HAP-1 (cell line): ENCODE results near the gene VWF.

Source experiments
- DNase-seq, 2 experiments: peaks; one replicate each; pipeline ENCODE4 v3.0.0-alpha.2; 2016 to 2020; ENCODE audit warnings: low spot score in 2 of 2
- H3K27me3 ChIP-seq: fragments of 250-450 bp; sonication (Bioruptor Pico); 2 replicates; pipeline ENCODE4 v1.5.1; 2020; ENCODE audit warnings: low read depth, mild to moderate bottlenecking, moderate library complexity
- H3K36me3 ChIP-seq: fragments of 250-450 bp; sonication (Bioruptor Pico); replicated peaks from 2 replicates; pipeline ENCODE4 v1.5.1; 2020; ENCODE audit warnings: mild to moderate bottlenecking
- H3K4me1 ChIP-seq: fragments of 250-450 bp; sonication (Bioruptor Pico); 2 replicates; pipeline ENCODE4 v1.5.1; 2020; ENCODE audit warnings: mild to moderate bottlenecking
- H3K4me3 ChIP-seq: fragments of 250-450 bp; sonication (Bioruptor Pico); 2 replicates; pipeline ENCODE4 v1.5.1; 2020; ENCODE audit warnings: mild to moderate bottlenecking, moderate library complexity
- H3K9me3 ChIP-seq: fragments of 250-450 bp; sonication (Bioruptor Pico); 2 replicates; pipeline ENCODE4 v1.5.1; 2020; ENCODE audit warnings: mild to moderate bottlenecking, moderate library complexity
- in situ Hi-C: fragments of 300-500 bp; cut with MboI; formaldehyde crosslinking; loops from 3 replicates; pipeline ENCODE4 v1.14.3; 2020; ENCODE audit warnings: low sequenced_read_pairs, inconsistent platforms, mixed read lengths

The VWF gene

GRCh38 chr12:6046511-6047180, 77.8 kb downstream of the VWF start:
- H3K4me1 ChIP-seq: no peaks in the 10 kb centered on the region
- DNase-seq: no peak
- H3K36me3 ChIP-seq: no peaks in the 10 kb centered on the region
- in situ Hi-C loops: no loop called here
- no peak overlapping the region for H3K4me3 ChIP-seq
- H3K9me3 ChIP-seq: no peaks in the 10 kb centered on the region
- H3K27me3 ChIP-seq: no peaks in the 10 kb centered on the region

- no peaks in the 10 kb centered on the region for H3K36me3 ChIP-seq
- no peaks in the 10 kb centered on the region for H3K9me3 ChIP-seq
- no peak overlapping the region for H3K4me3 ChIP-seq
- no peak for DNase-seq
- no peaks in the 10 kb centered on the region for H3K27me3 ChIP-seq
- in situ Hi-C loops: no loop called here
- no peaks in the 10 kb centered on the region for H3K4me1 ChIP-seq
These were observed 79.0 kb downstream of the VWF start for GRCh38 chr12:6045438-6045837.

- Histone ChIP-seq H3K36me3 (no peaks in the 10 kb centered on the region), H3K27me3 (no peaks in the 10 kb centered on the region), H3K9me3 (no peaks in the 10 kb centered on the region), H3K4me1 (no peaks in the 10 kb centered on the region), H3K4me3 (no peak overlapping the region)
- in situ Hi-C loops: loop anchor here (5.0 kb wide), 1 partner anchor 57 kb away; no protein-coding TSS in a partner anchor
- no peak for DNase-seq
These were observed 80.4 kb downstream of the VWF start for GRCh38 chr12:6044082-6044481.

DNA sequence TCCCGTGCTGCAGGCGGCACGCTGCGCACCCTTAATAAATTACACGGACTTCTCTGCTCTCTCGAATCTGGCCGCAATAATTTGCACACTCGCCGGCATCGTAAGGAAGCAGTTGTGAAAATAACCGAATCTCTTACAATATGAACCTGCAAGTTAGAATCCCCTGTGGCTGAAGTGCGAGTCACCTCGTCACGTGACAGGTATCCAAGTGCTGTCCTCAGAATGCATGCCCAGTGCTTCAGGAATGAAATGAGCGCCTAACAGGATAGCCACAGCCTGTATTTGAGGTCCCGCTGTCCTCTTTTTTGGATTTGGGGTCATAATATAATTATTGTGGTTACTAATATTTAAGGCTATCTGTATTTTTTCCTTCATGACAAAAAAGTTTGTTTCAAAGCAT, 82.0 kb downstream of the VWF start:
- no peak for DNase-seq
- Histone ChIP-seq H3K4me3 (no peak overlapping the region), H3K27me3 (no peaks in the 10 kb centered on the region), H3K9me3 (no peaks in the 10 kb centered on the region), H3K4me1 (no peaks in the 10 kb centered on the region), H3K36me3 (no peaks in the 10 kb centered on the region)
- in situ Hi-C loops: loop anchor here (5.0 kb wide), 1 partner anchor 55 kb away; no protein-coding TSS in a partner anchor

- H3K36me3 ChIP-seq: no peaks in the 10 kb centered on the region
- no peaks in the 10 kb centered on the region for H3K4me1 ChIP-seq
- in situ Hi-C loops: loop anchor here (5.0 kb wide), 1 partner anchor 55 kb away; no protein-coding TSS in a partner anchor
- no peak for DNase-seq
- no peak overlapping the region for H3K4me3 ChIP-seq
- no peaks in the 10 kb centered on the region for H3K27me3 ChIP-seq
- no peaks in the 10 kb centered on the region for H3K9me3 ChIP-seq
These were observed 82.6 kb downstream of the VWF start for GRCh38 chr12:6041891-6042290.

DNA sequence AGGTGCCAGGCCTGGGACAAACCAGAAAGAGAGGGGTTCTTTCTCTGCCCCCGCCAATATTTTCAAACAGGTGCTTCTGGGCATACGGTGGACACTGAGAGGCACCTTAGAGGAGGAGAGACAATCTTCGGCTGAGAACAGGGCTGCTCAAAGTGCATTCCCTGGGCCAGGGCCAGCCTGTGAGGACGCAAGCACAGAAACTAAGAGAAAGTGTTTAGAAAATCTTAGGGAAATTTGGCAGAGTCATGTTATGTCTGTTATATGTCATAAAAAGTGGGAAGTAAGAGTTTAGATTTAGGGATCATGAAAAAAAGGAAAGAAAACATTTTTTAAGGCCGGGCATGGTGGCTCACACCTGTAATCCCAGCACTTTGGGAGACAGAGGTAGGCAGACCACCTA, 83.7 kb downstream of the VWF start:
- no peak overlapping the region for H3K4me3 ChIP-seq
- no peak for DNase-seq
- H3K27me3 ChIP-seq: no peaks in the 10 kb centered on the region
- no peaks in the 10 kb centered on the region for H3K9me3 ChIP-seq
- H3K36me3 ChIP-seq: no peaks in the 10 kb centered on the region
- in situ Hi-C loops: loop anchor here (5.0 kb wide), 1 partner anchor 54 kb away; no protein-coding TSS in a partner anchor
- no peaks in the 10 kb centered on the region for H3K4me1 ChIP-seq

DNA sequence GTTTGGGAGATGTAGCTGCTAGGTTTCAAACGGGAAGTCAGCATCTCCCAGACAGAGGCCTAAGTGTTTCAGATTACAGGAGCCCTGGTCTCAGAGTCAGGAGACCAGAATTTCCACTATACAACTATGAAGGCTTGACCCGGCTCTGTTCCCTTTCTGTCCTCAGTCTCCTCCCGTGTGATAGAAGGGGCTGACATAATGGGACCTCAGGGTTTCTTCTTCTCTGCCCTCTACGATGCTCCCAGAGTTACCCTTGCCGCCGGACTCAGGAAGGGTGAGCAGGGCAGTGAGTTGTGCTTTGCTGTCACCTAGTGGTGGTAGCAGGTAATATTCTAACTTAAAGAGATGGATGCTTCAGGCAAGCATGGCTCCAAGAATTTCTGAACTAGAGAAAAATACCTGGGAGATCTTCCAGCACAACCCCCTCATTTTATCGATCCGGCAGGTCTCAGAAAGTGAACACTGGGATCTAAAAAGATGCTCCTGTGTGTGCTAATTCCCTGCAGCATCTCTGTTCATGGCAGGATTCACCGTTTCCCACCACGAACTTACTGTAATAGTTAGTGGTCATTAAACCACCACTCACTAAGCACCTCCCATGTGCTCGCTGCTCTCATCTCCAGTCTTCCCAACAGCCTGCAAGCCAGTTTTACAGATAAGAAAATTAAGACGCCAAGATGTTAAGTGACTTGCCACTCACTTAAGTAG, 84.4 kb downstream of the VWF start:
- in situ Hi-C loops: loop anchor here (5.0 kb wide), 1 partner anchor 53 kb away; no protein-coding TSS in a partner anchor
- no peaks in the 10 kb centered on the region for H3K36me3 ChIP-seq

GRCh38 chr12:6038160-6038559, 86.3 kb downstream of the VWF start:
- Histone ChIP-seq H3K4me1 (no peaks in the 10 kb centered on the region), H3K36me3 (no peaks in the 10 kb centered on the region), H3K4me3 (no peak overlapping the region), H3K27me3 (no peaks in the 10 kb centered on the region), H3K9me3 (no peaks in the 10 kb centered on the region)
- in situ Hi-C loops: no loop called here
- peak; percentile 66 to 79 for DNase-seq

More for the DNA sequence above, 84.4 kb downstream of the VWF start:
- H3K9me3 ChIP-seq: no peaks in the 10 kb centered on the region
- no peak overlapping the region for H3K4me3 ChIP-seq
- peak; percentile 70 to 73 for DNase-seq
- no peaks in the 10 kb centered on the region for H3K4me1 ChIP-seq
- H3K27me3 ChIP-seq: no peaks in the 10 kb centered on the region

DNA sequence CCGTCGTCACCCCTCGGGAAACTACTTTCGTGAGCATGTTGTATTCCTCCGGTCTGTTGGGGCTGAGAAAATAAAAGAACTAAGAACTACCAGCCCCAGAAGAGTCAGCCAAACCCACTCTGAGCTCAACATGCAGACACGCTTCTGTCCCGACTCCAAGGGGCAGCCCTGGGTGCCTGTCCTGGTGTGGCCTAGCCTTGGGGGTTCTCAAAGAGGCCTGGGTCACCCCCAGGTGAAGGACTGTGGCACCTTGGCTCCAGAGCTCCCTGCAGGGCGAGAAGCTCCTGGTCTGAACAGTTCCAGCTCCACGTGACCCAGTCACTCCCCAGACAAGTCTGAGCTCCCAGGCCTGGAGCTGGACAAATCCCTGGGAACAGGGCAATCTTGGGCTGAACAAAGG, 87.0 kb downstream of the VWF start:
- H3K27me3 ChIP-seq: no peaks in the 10 kb centered on the region
- in situ Hi-C loops: no loop called here
- H3K4me1 ChIP-seq: no peaks in the 10 kb centered on the region
- H3K36me3 ChIP-seq: no peaks in the 10 kb centered on the region
- H3K9me3 ChIP-seq: no peaks in the 10 kb centered on the region
- H3K4me3 ChIP-seq: no peak overlapping the region
- no peak for DNase-seq

GRCh38 chr12:6036509-6036908, 88.0 kb downstream of the VWF start:
- Histone ChIP-seq H3K36me3 (no peaks in the 10 kb centered on the region), H3K9me3 (no peaks in the 10 kb centered on the region), H3K4me3 (no peak overlapping the region), H3K27me3 (no peaks in the 10 kb centered on the region), H3K4me1 (no peaks in the 10 kb centered on the region)
- in situ Hi-C loops: no loop called here
- DNase-seq: no peak

GRCh38 chr12:6034596-6034995, 89.9 kb downstream of the VWF start:
- no peak overlapping the region for H3K4me3 ChIP-seq
- no peaks in the 10 kb centered on the region for H3K27me3 ChIP-seq
- H3K36me3 ChIP-seq: no peaks in the 10 kb centered on the region
- in situ Hi-C loops: no loop called here
- H3K4me1 ChIP-seq: no peaks in the 10 kb centered on the region
- H3K9me3 ChIP-seq: no peaks in the 10 kb centered on the region
- no peak for DNase-seq

DNA sequence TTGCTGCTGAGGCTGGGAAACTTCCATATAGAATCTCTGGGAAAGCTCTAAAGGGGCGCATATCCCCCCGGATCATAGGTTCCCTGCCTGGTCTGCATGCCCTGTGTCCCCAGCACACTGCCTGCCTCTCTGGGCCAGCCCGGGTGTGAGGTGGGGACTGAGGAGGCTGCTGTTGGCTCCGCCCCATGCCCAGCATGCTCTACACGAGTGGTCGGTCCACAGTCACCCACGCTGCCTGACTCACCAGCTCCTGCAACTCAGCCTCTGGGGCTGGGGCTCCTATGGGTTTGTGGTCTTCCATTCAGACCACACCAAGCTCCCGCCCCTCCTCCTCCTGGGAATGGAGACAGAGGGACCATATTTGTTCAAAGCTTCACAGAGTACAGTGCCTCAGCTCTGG, 90.9 kb downstream of the VWF start:
- no peak for DNase-seq
- in situ Hi-C loops: no loop called here
- H3K27me3 ChIP-seq: no peaks in the 10 kb centered on the region

DNA sequence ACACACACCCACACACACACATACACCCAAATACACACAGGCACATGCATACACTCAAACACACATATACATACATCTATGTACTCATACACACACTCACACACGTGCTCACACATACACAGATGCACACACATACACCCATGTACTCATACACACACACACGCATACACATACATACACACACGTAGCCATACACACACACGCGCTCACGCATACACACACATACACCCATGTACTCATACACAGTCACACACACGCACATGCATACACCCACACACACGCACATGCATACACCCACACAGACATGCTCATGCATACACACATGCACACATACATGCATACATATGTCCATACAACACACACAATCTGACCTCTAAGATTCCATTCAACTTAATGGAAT, 91.7 kb downstream of the VWF start:
- Histone ChIP-seq H3K4me1 (no peaks in the 10 kb centered on the region), H3K9me3 (no peaks in the 10 kb centered on the region), H3K4me3 (no peak overlapping the region), H3K27me3 (no peaks in the 10 kb centered on the region), H3K36me3 (no peaks in the 10 kb centered on the region)
- DNase-seq: no peak
- in situ Hi-C loops: no loop called here

More for the DNA sequence above, 90.9 kb downstream of the VWF start:
- H3K4me1 ChIP-seq: no peaks in the 10 kb centered on the region
- no peak overlapping the region for H3K4me3 ChIP-seq
- H3K36me3 ChIP-seq: no peaks in the 10 kb centered on the region
- H3K9me3 ChIP-seq: no peaks in the 10 kb centered on the region

DNA sequence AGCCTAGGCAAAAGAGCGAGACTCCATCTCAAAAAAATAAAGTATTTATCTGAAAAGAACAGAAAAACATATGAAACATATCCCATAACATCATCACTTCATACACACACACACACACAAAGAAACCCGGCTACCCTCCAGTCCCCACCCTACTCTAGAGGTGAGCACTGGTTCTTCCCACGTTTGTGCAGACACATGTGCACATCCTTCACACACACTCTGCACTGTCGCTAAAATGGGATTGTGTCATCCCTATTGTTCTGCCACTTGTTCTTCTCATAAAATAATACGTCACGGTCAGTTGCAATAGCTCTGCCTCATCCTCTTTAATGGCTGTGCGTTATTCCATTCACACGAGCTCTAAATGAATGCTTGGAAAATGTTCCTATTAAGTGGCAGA, 93.5 kb downstream of the VWF start:
- no peak for DNase-seq
- Histone ChIP-seq H3K36me3 (no peaks in the 10 kb centered on the region), H3K4me3 (no peak overlapping the region), H3K27me3 (no peaks in the 10 kb centered on the region), H3K4me1 (no peaks in the 10 kb centered on the region), H3K9me3 (no peaks in the 10 kb centered on the region)
- in situ Hi-C loops: no loop called here
